ENCODE data around the gene SKI. TPM values are rescaled to one million over a fixed set of nuclear protein-coding genes. Genes with fewer than 3 reads are reported as not detected.

The SKI gene
- total RNA-seq, 1 experiment from 2014 or later, result 38.2 TPM

- no peaks in the 10 kb centered on the region for H3K27me3 ChIP-seq (replicated peaks; ENCODE audit: control insufficient read depth, insufficient read depth, low read length)
- no peaks in the 10 kb centered on the region for H3K27me3 Mint-ChIP-seq (ENCODE audit: insufficient read depth, unreplicated experiment)
- BruUV-seq (replicated peaks), result no TSS peak
- no peaks in the 10 kb centered on the region for H3K9me3 Mint-ChIP-seq (ENCODE audit: unreplicated experiment)
- ChIA-PET POLR2A (no interaction called here), CTCF (no interaction called here)
- intact Hi-C loops (cut with micrococcal nuclease; ENCODE audit: unreplicated experiment), result no loop called here
- no peak overlapping the region for H3K4me3 ChIP-seq (ENCODE audit: low read depth, low read length)
- no peak for DNase-seq
- H3K36me3 ChIP-seq (ENCODE audit: control insufficient read depth, insufficient read depth, low read length), result no peaks in the 10 kb centered on the region
- H3K27ac Mint-ChIP-seq (ENCODE audit: unreplicated experiment), result no peak overlapping the region
- no peak overlapping the region for H3K4me3 Mint-ChIP-seq (ENCODE audit: unreplicated experiment)
- peaks cover 26% of the 10 kb centered on the region for H3K36me3 Mint-ChIP-seq (ENCODE audit: insufficient read depth, unreplicated experiment)
- H3K9me3 ChIP-seq, result no peaks in the 10 kb centered on the region
- no peak for TF ChIP-seq CTCF (IDR thresholded peaks at IDR 0.05; ENCODE audit: insufficient read depth in 1 of 2, low read depth in 1 of 2, low read length in 1 of 2, severe bottlenecking in 1 of 2, unreplicated experiment in 1 of 2)
- no peaks in the 10 kb centered on the region for H3K4me1 Mint-ChIP-seq (ENCODE audit: low read depth, unreplicated experiment)
- H3K4me1 ChIP-seq, result no peaks in the 10 kb centered on the region
Measured at GRCh38 chr1:2300004-2300771, 72.1 kb downstream of the SKI start.

GRCh38 chr1:2300851-2301606, 72.9 kb downstream of the SKI start:
- H3K36me3 Mint-ChIP-seq (ENCODE audit: insufficient read depth, unreplicated experiment), result peaks cover 34% of the 10 kb centered on the region
- CTCF ChIA-PET, result no interaction called here
- H3K27ac Mint-ChIP-seq (ENCODE audit: unreplicated experiment), result no peak overlapping the region
- no TSS peak for BruUV-seq (replicated peaks)
- POLR2A ChIA-PET, result no interaction called here
- intact Hi-C loops (cut with micrococcal nuclease; ENCODE audit: unreplicated experiment), result no loop called here
- Histone ChIP-seq H3K4me1 (no peaks in the 10 kb centered on the region), H3K9me3 (no peaks in the 10 kb centered on the region), H3K27me3 (replicated peaks; ENCODE audit: control insufficient read depth, insufficient read depth, low read length) (no peaks in the 10 kb centered on the region), H3K36me3 (ENCODE audit: control insufficient read depth, insufficient read depth, low read length) (no peaks in the 10 kb centered on the region), H3K4me3 (ENCODE audit: low read depth, low read length) (no peak overlapping the region)
- H3K4me1 Mint-ChIP-seq (ENCODE audit: low read depth, unreplicated experiment), result no peaks in the 10 kb centered on the region
- no peaks in the 10 kb centered on the region for H3K27me3 Mint-ChIP-seq (ENCODE audit: insufficient read depth, unreplicated experiment)
- no peak overlapping the region for H3K4me3 Mint-ChIP-seq (ENCODE audit: unreplicated experiment)
- DNase-seq, result no peak
- TF ChIP-seq CTCF (IDR thresholded peaks at IDR 0.05; ENCODE audit: insufficient read depth in 1 of 2, low read depth in 1 of 2, low read length in 1 of 2, severe bottlenecking in 1 of 2, unreplicated experiment in 1 of 2), result no peak
- H3K9me3 Mint-ChIP-seq (ENCODE audit: unreplicated experiment), result no peaks in the 10 kb centered on the region

GRCh38 chr1:2301607-2302291, 73.6 kb downstream of the SKI start:
- no TSS peak for BruUV-seq (replicated peaks)
- no peak overlapping the region for H3K4me3 ChIP-seq (ENCODE audit: low read depth, low read length)
- no peaks in the 10 kb centered on the region for H3K4me1 Mint-ChIP-seq (ENCODE audit: low read depth, unreplicated experiment)
- H3K27me3 Mint-ChIP-seq (ENCODE audit: insufficient read depth, unreplicated experiment), result no peaks in the 10 kb centered on the region
- intact Hi-C loops (cut with micrococcal nuclease; ENCODE audit: unreplicated experiment), result no loop called here
- DNase-seq, result no peak
- H3K27me3 ChIP-seq (replicated peaks; ENCODE audit: control insufficient read depth, insufficient read depth, low read length), result no peaks in the 10 kb centered on the region
- CTCF ChIA-PET, result no interaction called here
- H3K36me3 Mint-ChIP-seq (ENCODE audit: insufficient read depth, unreplicated experiment), result peaks cover 31% of the 10 kb centered on the region
- POLR2A ChIA-PET, result no interaction called here
- no peak overlapping the region for H3K4me3 Mint-ChIP-seq (ENCODE audit: unreplicated experiment)
- H3K4me1 ChIP-seq, result no peaks in the 10 kb centered on the region
- H3K36me3 ChIP-seq (ENCODE audit: control insufficient read depth, insufficient read depth, low read length), result no peaks in the 10 kb centered on the region
- no peak overlapping the region for H3K27ac Mint-ChIP-seq (ENCODE audit: unreplicated experiment)
- H3K9me3 ChIP-seq, result no peaks in the 10 kb centered on the region
- H3K9me3 Mint-ChIP-seq (ENCODE audit: unreplicated experiment), result no peaks in the 10 kb centered on the region
- no peak for TF ChIP-seq CTCF (IDR thresholded peaks at IDR 0.05; ENCODE audit: insufficient read depth in 1 of 2, low read depth in 1 of 2, low read length in 1 of 2, severe bottlenecking in 1 of 2, unreplicated experiment in 1 of 2)
